HG02678 (cell line): ENCODE data around the gene CELF4.

Experiments used
- ATAC-seq: cut with Tn5 transposase; IDR thresholded peaks from one replicate; pipeline ENCODE4 v1.9.1; 2021; ENCODE audit warnings: mild to moderate bottlenecking, moderate library complexity; ENCODE audit not compliant: unreplicated experiment

CELF4 gene

DNA sequence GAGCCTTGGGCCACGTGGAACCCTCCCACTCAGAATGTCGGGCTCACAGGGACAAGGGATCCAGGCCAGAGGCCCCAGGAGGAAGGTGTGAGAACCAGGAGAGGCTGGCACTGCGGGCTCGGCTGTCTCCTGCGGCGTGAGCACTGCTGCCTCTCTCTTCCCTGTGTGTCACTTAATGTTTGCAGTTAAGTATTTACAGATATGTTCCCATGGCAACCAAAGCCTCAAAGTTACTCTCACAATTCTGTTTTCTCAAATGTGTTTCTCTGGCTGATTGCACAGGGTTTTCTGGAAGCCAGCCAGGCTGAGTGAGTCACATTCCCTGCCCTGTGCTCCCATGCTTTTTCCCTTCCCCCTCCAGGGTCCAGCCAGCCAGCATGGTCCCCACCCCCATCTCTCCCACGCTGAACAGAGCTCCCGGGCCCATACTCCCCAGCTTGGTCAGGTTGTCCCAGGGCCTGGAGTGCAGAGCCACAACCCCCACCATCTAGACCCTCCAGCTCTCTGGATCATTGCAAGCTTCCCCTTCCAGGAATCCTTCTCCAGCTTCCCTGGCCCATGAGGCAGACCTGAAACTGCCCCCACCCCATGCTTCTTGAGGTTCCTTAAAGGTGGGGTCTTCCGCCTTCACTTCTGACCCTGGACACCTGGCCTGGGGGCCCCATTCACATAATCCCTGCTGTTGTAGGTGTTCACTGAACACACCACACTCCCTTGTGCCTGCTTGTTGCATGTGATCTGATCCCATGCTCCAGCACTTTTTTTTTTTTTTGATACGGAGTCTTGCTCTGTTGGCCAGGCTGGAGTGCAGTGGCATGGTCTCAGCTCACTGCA is 265.9 kb downstream of the CELF4 start:
- no peak for ATAC-seq

DNA sequence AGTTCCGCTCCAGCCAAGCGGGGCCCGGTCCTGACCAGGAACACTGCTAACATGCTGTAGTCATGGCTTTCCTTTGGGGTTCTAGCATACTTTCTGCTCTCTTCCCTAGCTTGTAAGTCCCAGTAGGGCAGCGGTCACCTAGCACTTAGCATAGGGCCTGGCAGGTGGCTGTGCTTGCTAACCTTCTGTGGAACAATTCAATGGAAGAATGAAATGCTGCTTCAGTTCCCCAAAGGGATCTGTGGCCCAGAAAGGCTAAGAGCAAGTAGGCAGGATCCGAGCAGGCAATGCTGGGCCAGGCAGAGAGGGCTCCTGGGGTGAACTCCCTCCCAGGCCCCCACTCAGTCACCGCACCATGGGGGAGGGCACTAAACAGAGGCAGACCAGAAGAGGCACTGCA is 266.8 kb downstream of the CELF4 start:
- no peak for ATAC-seq

DNA sequence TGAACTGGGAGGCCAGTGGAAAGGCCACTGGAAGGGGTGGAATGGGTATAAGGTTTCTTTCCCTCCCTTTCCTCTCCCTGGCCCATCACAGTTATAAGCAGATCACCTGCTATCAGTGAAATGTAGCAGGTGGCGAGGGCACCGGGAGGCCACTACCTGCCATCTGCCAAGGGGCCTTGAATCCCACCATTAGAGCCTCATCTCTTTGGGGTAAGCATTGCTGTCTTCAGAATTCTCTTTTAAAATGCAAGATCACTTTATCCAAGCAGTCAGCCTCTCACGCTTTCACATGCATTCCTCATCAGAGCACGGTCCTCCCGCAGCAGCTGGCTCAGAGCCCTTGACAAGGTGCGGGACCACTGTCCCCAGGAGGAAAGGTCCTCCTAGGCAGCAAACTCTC is 268.5 kb downstream of the CELF4 start:
- ATAC-seq: no peak

DNA sequence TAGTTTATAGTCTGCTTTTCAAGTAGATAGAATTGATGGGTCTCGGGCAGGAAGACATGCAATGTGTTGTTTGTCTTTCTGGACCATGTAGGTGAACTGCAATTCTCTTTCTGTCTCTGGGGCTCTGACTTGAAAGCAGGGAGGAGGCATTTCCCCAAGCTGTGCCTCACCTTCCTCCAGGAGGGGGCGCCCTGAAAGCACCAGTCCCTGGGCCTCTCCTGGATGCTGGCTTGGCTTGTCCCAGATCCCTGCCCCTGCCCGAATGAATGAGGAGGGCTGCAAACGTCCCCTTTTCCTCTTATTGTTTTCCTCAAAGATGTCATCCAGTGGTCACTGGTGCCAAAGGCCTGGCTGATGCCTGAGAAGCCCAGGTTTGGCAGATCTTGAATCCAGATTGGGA is 270.6 kb downstream of the CELF4 start:
- no peak for ATAC-seq

DNA sequence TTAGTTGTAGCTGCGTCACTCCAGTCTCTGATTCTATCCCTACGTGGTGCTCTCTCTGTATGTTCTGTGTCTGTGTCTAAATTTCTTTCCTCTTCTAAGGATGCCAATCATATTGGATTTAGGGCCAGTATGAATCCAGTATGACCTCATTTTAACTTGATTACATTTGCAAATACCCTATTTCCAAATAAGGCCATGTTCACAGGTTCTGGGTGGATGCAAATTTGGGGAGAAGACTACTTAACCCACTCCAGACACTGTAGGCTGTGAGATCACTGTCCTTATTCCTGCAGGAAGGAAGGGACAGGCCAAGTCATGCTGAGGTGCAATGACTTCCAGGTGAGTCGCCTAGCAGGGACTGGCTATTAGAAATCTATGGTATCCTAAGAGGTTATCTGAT is 272.2 kb downstream of the CELF4 start:
- no peak for ATAC-seq

DNA sequence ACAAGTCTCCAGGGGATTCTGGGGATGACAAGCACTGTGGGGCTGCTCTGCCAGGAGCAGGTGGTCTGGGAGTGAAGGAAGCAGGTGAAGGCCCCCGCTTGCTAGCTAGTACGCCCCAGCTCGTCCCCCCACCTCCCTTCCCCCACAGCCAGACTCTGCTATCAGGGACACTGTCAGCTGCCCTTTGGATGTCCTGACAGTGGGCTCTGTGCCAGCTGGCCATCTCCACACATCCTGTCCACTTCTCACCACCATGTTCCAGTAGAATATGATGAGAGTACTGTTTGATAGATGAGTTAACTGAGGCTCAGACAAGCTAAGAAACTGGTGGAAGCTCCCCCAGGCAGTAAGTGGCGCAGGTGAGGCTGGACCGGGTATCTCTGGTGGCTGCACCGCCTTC is 276.2 kb downstream of the CELF4 start:
- no peak for ATAC-seq

DNA sequence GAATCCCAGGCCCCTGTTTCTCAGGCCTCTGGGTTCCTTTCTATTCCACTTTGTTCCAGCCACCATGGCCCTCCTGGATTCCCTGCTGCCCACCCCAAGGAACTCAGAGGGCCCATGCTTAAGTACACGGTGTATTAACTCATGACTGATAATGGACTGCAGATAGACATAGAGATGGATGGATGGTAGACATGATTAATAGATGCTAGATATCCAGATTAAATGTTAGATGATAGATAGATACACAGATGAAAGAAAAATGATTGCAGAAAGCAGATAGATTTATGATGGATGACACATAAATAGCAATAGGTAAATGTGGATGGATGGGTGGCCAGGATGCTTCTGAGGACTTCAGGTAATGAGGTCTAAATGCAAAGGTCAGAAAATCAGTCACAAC is 278.0 kb downstream of the CELF4 start:
- no peak for ATAC-seq

DNA sequence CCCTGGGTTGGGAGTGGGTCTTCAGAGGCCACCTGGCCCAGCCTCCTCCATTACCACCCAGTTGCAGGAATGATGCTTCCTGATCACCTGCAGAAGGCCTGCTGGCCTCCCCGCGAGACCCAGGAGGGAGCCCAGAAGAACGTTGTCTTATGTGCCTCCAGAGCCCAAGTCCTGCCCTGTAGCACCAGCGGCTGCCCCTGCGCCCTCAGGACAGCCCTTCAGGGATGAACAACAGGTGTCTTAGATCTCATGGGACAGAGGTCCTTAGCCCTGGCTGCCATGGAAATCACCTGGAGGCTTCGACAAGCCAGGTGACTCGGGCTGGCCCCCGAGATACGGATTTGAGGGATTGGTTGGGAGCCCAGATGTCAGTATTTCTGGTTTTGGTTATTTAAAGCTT is 278.8 kb downstream of the CELF4 start:
- ATAC-seq: no peak

DNA sequence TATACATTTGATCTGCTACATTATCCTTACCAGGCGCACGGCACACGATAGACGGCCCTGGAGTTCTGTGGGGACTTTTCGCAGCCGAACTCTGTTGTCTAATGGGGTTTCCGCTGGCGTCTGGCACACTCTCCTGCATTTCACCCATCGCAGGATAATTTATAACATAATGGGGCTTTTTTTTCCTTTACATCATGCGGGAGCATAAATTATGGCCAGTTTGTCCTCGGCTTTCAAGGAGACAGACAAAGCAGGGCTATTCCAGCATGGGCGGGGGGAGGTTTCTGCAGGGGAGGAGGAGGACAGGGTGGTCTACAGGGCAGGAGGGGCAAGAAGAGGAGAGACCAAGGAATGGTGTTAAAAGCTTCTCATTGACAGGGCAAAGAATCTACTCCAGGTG is 279.8 kb downstream of the CELF4 start:
- ATAC-seq: no peak

DNA sequence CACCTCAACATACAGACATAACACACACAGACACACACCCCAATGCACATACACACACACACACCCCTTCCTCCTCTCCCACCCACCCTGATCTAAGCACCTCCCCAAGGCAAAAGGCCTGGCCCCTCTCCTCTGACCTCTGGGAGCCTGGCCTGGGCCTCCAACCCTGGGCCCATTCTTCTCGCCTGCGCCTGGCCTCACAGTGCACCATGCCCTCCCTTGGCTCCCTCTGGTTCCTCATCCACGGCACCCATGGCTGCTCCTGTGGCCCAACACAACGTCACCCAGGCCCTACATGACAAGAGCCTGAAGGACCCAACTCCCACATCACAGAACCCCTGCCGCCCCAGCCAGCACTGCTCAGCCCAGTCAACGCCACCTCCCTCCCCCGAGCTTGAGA is 281.3 kb downstream of the CELF4 start:
- ATAC-seq: no peak

DNA sequence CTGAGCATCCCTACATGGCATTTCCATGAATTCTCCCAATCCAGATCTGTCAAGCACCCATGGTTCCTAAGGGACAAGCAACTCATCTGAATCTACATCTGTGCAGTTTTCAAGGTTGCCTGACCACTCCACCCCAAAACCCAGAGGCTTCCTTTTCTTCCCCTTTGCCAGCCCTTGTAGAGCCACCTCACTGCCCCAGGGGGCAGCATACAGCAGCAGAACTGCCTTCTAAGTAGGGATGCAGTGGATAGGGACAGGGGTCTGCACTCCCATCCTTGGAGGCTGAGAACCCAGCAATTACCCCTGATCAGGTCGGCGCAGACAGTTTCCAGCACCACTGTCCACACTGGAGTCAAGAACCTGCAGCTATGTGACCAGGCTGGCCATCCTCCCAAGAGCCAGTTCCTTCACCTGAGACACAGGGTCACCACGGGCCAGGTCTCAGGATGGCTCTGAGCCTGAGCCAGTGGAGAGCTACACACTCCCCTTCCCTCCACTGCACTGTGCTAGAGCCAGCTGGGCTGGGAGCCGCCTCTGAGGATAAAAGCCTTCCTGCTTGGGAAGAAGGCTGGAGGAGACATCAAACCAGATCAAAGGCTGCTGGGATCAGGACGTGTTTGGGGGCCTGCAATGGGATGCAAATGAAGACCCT is 283.1 kb downstream of the CELF4 start:
- ATAC-seq: no peak

DNA sequence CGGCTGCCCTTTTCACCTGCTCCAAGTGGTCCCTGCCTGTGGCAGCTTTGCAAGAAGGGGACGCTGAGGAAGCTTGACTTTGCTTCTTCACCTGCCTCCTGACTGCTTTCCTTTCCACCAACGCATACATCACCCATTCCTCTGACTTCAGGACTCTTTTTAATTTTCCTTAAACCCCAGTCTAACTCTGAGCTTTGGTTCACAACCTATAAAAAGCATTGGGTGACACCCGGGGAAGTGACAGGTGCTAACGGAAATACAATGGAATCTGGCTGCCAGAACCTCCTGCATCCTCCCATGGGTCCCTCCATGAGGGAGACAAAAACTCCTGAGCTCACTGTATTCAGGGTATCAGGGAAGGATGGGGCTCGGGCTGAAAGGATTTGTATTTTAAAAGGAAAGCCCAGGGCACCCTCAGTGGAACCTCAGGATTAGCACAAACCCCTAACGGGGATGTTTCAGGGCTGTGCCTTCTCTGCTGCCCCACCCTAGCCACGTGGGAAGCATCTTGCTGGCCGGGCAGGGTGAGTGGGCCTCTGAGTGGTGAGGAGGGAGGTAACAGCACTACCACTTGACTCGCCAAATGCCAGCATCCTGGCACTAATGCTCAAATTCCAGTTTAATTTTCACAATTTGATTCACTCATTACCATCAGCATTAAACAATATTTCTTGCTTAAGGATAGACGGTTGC is 284.8 kb downstream of the CELF4 start:
- ATAC-seq: no peak

DNA sequence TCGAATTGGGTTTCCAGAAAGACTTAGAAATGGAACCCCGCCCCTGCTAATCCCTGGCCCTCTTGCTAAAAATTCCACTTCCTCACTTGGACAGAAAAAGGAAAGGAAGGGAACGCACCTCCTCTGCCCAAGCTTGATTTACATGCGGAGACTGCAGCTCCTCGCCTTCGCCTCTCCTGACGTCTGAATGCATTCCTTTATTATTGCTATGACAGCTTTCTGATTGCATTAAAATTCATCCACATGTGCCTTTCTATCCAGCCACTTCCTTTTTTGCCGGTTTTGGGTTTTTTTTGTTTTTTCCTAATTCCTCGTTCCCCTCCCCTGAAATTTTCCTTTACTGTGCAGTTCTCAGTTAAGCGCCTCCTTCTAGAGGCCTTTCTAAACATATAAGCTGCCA is 287.8 kb downstream of the CELF4 start:
- ATAC-seq: no peak

DNA sequence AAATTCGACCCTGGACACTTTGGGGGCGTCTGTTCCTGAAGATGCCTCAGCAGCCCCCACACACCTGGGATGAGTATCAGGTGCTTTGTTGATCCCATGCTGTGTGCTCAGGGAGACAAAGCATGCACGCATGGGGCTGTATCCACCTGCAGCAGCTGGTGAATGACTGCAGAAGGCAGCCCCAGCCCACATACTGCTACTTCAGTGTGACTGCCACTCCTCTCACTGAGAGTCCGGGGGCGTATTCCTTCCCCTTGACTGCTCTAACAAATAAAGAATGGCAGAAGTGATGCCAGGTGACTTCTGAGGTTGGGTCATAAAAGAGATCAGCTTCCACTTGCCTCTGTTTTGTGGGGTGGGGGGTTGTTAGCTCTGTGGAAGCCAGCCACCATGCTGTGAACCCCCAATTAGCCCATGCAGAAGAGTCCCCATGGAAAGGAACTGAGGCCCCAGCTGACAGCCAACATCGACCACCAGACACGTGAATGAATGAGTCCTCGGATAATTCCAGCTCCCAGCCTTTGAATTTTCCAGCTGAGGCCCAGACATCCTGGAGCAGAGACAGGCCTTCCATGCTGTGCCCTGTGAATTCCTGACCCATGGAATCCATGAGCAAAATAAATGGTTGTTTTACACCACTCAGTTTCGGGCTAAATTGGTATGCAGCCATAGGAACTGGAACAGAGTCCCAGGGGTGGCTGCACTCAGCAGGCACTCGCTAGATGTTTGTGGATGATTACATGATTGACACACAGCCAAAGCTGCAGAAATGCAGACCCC is 289.3 kb downstream of the CELF4 start:
- no peak for ATAC-seq

DNA sequence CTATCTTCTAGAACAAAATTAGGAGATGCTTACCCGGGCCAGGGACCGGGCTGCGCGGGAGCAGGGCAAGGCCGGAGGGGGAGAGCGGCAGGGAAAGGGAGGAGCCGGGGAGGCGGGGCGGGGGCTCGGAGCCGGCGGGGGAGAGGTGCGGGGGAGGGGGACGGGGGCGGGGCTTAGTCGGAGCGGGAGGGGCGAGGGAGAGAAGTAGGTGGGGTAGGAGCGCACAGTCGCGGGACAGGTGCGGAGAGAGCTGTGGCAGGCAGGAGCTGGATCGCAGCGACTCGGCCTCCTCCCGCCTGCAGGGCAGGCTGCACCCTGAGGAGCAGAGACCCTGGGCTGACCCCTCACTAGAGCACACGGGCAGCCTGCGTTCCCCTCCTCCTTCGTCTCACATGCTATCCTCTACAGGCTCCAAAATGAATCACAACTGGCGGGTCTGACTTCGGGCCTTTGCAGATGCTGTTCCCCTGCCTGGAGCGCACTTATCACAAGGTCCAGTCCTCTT is 290.3 kb downstream of the CELF4 start:
- ATAC-seq: no peak

DNA sequence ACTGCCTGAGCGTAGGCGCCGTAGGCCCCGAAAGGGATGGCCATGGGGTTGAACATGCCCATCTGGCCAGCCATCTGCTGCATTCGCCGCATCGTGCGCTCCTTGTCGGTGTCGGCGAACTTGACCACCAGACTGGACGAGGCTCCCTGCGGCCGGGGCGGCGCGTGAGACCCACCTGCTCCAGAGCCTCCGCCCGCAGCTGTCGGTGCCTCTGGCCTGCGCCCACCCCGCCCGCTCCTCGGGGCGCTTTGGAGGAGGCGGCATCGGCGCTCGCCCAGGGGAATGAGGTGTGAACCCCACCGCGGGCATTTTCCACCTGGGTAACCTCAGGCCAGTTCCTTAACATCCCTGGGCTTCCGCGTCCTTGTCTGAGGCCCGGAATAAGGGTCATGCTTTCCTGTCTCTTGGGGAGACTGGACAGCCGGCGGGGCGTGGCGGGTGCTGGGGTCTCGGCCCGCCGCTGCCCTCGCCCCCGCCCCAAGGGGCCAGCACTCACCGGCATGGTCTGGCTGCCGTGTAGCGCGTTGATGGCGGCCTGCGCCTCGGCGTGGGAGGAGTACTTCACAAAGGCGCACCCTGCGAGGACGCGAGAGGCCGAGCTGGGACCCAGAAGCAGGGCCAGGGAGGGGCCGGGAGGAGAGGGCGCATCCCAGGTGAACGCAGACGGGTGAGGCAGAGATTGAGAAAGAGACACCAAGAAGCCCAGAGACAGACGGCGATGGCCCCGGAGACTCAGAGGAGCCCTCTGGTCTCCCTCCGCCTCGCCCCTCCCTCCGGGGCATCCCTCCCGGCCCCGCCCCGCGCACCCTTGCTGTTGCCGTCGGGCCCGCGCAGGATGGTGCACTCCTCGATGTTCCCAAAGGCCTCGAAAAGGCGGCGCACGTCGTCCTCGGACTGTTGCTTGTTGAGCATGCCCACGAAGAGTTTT is 291.0 kb downstream of the CELF4 start:
- ATAC-seq: no peak

DNA sequence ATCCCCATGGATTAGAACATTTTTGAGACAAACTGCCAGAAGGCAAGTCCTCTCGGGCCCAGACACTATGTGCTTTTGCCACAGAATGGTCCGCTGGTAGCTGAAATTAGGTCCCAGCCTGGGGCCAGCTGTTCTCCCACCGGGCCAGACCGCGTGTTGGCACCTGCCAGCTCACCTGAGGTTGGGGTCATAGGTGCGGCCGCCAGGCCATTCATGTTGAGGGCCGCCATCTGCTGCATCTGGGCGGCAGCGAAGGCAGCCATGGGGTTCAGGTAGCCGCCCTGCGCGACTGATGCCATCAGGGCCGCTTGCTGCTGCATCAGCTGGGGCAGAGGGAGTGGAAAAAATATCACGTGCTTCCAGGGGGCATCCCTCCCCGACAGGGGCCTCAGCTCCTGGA is 292.8 kb downstream of the CELF4 start:
- ATAC-seq: no peak

DNA sequence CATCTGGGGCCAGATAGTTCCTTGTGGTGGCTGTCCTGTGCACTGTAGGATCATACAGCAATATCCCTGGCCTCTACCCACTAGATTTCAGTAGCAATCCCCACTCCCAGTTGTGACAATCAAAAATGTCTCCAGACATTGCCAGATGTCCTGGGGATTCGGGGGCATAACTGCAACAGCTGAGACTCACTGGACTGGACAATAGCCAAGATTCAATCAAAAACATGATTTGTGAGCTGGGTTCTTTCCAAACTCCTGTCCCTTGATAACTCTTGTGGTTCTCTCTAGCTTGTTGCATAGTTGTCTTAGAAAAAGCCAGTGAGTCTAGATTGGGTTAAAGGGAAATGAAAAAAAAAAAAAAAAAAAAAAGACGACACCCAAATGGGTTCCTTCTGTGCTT is 293.4 kb downstream of the CELF4 start:
- ATAC-seq: no peak

DNA sequence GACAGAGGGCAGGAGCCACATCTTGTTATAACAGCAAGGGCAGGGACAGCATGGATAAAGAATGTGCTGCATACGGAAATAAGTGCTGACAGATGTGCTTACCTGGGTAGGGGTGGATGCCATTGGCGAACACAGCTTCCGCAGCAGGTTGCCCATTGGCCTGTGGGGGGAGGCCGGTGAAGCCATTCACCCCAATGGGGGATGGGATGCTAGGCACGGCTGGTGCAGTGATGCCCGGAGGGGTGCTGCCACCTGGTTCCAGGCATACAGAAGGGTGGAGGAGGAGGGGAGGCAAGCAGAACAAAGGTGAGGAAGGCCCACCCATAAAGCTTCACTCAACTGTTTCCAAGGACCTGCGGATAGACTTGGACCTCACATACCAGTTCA is 294.9 kb downstream of the CELF4 start:
- no peak for ATAC-seq

DNA sequence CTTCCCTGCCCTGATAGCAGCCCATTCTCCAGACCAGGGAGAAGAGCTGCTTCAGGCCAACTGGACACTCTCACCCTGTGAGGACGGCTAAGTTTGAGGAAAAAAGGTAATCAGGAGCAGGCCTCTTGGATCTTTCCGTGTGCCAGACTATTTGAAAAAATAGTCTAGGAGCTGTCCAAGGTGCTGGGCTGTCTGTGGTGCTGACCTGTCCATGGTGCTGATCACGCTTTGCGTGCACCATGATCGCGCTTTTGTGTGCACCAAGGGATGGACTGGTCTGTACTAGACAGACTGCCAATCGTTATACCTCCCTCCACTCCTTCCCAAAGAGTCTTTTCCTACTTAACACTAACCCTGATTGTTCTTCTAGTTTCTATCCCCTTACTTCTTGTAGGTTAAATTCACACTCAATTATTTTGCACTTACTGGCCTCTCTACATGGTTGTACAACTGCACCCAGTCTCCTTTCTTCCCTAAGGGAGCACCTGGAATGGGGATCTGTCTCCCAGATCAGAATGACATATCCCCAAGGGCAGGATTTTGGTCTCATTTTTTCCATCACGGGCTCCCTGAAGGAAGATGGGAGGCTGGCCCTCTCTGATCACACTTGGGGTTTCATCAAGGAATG is 295.4 kb downstream of the CELF4 start:
- ATAC-seq: no peak
